Left ventricle myocardium inferior (tissue), 1 donor: ENCODE measurements around the gene EXOSC2. TPM values are rescaled to one million over a fixed set of nuclear protein-coding genes. Genes with fewer than 3 reads are reported as not detected.

Experiments used
- DNase-seq: peaks from one replicate; pipeline ENCODE4 v3.0.0-alpha.2; 2020
- H3K27ac ChIP-seq: fragments of 200-600 bp; replicated peaks from 2 replicates; pipeline ENCODE4 v1.8.0; 2021
- H3K27me3 ChIP-seq: fragments of 200-600 bp; 2 replicates; pipeline ENCODE4 v1.8.0; 2021; ENCODE audit warnings: low read depth
- H3K36me3 ChIP-seq: fragments of 200-600 bp; 2 replicates; pipeline ENCODE4 v1.8.0; 2021
- H3K4me1 ChIP-seq: fragments of 200-600 bp; 2 replicates; pipeline ENCODE4 v1.8.0; 2021
- H3K4me3 ChIP-seq: fragments of 200-600 bp; 2 replicates; pipeline ENCODE4 v1.8.0; 2021; ENCODE audit warnings: mild to moderate bottlenecking, moderate library complexity
- H3K9me3 ChIP-seq: fragments of 200-600 bp; replicated peaks from 2 replicates; pipeline ENCODE4 v1.8.0; 2021
- intact Hi-C: fragments of 100-400 bp; cut with micrococcal nuclease; formaldehyde crosslinking; loops from one replicate; pipeline ENCODE4 v1.11.0; 2022
- long read RNA-seq: library from polyadenylated mRNA; unstranded; transcript quantifications from one replicate; pipeline ENCODE4 v2.0.0, GENCODE V29; 2021
- total RNA-seq: library from RNA; stranded (reverse); fragmentation: NEBNext Ultra II Directional; extraction: Animal tissue kit (Norgen Biotek cat#: 25700); gene quantifications from one replicate; pipeline ENCODE4 v1.2.1, GENCODE V29; 2021
- TF ChIP-seq, protein P1 (sequence below): fragments of 200-600 bp; IDR thresholded peaks from 2 replicates; pipeline ENCODE4 v1.8.0; 2021; ENCODE audit warnings: antibody characterized with exemption, mild to moderate bottlenecking, borderline replicate concordance
- donor health status: DM: no; HTN: yes; CAD: no; lungs with severe emphysema.

The EXOSC2 gene, protein sequence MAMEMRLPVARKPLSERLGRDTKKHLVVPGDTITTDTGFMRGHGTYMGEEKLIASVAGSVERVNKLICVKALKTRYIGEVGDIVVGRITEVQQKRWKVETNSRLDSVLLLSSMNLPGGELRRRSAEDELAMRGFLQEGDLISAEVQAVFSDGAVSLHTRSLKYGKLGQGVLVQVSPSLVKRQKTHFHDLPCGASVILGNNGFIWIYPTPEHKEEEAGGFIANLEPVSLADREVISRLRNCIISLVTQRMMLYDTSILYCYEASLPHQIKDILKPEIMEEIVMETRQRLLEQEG
- total RNA-seq = 12.0 TPM
- long read RNA-seq, transcript EXOSC2-204 (9 exons, 2,040 nt) = major isoform, 8 of 9 reads
- long read RNA-seq, partial matches to known transcripts = 0 of 9 reads
- long read RNA-seq, other reads (novel, unspliced or antisense) = 1 of 9 reads

- intact Hi-C loops = no loop called here
- H3K36me3 ChIP-seq = peaks cover 35% of the 10 kb centered on the region
- TF ChIP-seq, protein P1, sequence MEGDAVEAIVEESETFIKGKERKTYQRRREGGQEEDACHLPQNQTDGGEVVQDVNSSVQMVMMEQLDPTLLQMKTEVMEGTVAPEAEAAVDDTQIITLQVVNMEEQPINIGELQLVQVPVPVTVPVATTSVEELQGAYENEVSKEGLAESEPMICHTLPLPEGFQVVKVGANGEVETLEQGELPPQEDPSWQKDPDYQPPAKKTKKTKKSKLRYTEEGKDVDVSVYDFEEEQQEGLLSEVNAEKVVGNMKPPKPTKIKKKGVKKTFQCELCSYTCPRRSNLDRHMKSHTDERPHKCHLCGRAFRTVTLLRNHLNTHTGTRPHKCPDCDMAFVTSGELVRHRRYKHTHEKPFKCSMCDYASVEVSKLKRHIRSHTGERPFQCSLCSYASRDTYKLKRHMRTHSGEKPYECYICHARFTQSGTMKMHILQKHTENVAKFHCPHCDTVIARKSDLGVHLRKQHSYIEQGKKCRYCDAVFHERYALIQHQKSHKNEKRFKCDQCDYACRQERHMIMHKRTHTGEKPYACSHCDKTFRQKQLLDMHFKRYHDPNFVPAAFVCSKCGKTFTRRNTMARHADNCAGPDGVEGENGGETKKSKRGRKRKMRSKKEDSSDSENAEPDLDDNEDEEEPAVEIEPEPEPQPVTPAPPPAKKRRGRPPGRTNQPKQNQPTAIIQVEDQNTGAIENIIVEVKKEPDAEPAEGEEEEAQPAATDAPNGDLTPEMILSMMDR = no peak
- peaks cover 33% of the 10 kb centered on the region for H3K4me1 ChIP-seq
- H3K27me3 ChIP-seq = no peaks in the 10 kb centered on the region
- H3K9me3 ChIP-seq = no peaks in the 10 kb centered on the region
- peak within 1 kb of the TSS; percentile 87 for H3K4me3 ChIP-seq
- H3K27ac ChIP-seq = peak within 1 kb of the TSS; percentile 80
- peak; percentile 99 for DNase-seq
Observed at GRCh38 chr9:130693426-130694191, at the start of gene EXOSC2. Gene EXOSC2 (plus strand): TSS chr9:130693780. CDS start chr9:130693792, 12 bp downstream.

DNA sequence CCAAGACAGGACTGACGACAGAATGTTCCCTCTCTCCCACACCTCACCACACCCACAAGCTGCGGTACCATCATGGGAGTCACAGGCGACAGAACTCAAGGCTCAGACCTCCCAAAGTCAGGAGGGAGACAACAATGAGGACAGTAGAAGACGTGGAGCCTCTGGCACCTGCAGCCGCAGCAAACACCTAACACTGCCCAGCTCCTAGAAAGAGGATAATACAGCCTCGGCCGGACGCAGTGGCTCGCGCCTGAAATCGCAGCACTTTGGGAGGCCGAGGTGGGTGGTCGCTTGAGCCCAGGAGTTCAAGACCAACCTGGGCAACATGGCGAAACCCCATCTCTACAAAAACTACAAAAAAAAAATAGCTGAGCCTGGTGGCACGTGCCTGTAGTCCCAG lies 42.4 kb upstream of the EXOSC2 start:
- Histone ChIP-seq H3K4me3 (no peak overlapping the region), H3K4me1 (no peaks in the 10 kb centered on the region), H3K27ac (no peak overlapping the region), H3K27me3 (peaks cover 76% of the 10 kb centered on the region), H3K36me3 (no peaks in the 10 kb centered on the region), H3K9me3 (peaks cover 3% of the 10 kb centered on the region)
- intact Hi-C loops = no loop called here
- DNase-seq = no peak
- TF ChIP-seq, protein P1 = no peak

- Histone ChIP-seq H3K4me1 (no peaks in the 10 kb centered on the region), H3K27me3 (peaks cover 81% of the 10 kb centered on the region), H3K9me3 (no peaks in the 10 kb centered on the region), H3K36me3 (no peaks in the 10 kb centered on the region), H3K27ac (no peak overlapping the region), H3K4me3 (no peak overlapping the region)
- intact Hi-C loops = no loop called here
- DNase-seq = no peak
- TF ChIP-seq, protein P1 = no peak
Observed at GRCh38 chr9:130651752-130652151, 41.8 kb upstream of the EXOSC2 start.

GRCh38 chr9:130654879-130655278 lies 38.7 kb upstream of the EXOSC2 start:
- H3K9me3 ChIP-seq = no peaks in the 10 kb centered on the region
- H3K4me1 ChIP-seq = peaks cover 4% of the 10 kb centered on the region
- H3K27me3 ChIP-seq = peaks cover 89% of the 10 kb centered on the region
- no peaks in the 10 kb centered on the region for H3K36me3 ChIP-seq
- intact Hi-C loops = no loop called here
- no peak for DNase-seq
- H3K4me3 ChIP-seq = no peak overlapping the region
- no peak overlapping the region for H3K27ac ChIP-seq
- TF ChIP-seq, protein P1 = no peak

DNA sequence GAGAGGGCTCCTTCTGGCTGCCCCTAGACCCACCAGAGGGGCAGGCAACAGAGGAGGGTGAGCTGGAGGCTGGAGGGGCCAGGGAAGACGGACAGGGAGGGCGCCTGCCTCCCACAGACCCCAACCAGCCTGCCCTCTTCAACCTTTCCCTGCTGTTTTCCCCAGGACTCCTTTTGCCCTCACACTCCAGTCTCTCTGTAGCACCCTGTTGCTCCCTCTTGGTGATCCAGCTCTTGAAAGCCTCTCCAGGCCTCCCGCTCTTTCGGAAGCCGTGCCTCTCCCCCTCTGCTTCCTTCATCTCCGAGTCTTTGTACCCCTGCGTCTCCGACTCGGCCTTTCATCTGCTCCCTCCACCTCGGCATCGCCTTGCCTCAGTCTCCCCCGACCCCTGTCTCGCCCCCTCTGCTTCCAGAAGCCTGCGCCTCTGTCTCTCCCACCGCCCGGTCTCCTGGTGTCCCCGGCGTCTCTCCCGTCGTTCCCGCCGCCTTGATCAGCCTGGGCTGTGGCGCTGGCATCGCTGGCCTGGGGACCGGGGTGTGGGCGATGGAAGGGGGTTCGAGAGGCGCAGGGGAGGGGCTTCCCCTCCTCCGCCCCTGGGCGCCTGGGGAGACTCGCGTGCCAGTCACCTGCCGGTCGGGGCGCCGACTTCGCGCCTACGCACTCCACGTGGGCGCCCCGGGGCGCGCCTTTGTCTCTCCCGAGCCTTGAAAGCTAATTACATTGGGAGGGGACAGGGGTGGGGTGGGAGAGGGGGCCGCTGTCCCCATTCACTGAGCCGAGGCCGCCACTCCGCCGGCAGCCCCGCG lies 34.5 kb upstream of the EXOSC2 start:
- H3K9me3 ChIP-seq = no peaks in the 10 kb centered on the region
- TF ChIP-seq, protein P1 = no peak
- H3K27ac ChIP-seq = no peak overlapping the region
- H3K36me3 ChIP-seq = no peaks in the 10 kb centered on the region
- H3K4me1 ChIP-seq = peaks cover 46% of the 10 kb centered on the region
- H3K4me3 ChIP-seq = no peak overlapping the region
- DNase-seq = no peak
- peaks cover 100% of the 10 kb centered on the region for H3K27me3 ChIP-seq
- intact Hi-C loops = no loop called here
